ENCODE data around the gene LRRC42.
"Not testable (repeated sequence)": the region's sequence is repeated elsewhere in the genome, so short reads cannot be mapped to it uniquely, and the experiment has no call there.

Gene LRRC42

GRCh38 chr1:53968125-53968513 lies 22.0 kb downstream of the LRRC42 start:
- DNase-seq = no peak

GRCh38 chr1:53969323-53969722 lies 23.2 kb downstream of the LRRC42 start:
- DNase-seq = not testable (repeated sequence)

DNA sequence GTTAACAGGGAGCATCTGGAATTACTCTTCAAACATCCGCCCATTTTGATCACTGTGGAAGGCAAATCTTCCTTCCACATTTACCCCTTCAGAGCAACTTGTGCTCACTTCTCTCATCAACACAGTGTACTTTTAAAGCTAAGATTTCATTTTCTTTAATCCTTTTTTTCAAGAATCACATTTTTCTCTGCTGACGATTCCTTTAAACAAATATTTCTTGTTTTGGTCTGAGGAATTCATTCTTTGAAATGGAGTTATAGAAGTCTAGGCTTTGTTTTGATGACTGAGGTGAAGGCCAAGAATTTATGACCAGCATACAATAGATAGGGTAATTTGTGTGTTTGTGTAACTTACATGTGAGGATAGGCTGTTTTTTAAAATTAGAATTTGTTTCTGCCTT lies 25.6 kb downstream of the LRRC42 start:
- no peak for DNase-seq

GRCh38 chr1:53975861-53976260 lies 29.7 kb downstream of the LRRC42 start:
- DNase-seq = no peak

GRCh38 chr1:53979712-53980450 lies 33.7 kb downstream of the LRRC42 start:
- no peak for DNase-seq

DNA sequence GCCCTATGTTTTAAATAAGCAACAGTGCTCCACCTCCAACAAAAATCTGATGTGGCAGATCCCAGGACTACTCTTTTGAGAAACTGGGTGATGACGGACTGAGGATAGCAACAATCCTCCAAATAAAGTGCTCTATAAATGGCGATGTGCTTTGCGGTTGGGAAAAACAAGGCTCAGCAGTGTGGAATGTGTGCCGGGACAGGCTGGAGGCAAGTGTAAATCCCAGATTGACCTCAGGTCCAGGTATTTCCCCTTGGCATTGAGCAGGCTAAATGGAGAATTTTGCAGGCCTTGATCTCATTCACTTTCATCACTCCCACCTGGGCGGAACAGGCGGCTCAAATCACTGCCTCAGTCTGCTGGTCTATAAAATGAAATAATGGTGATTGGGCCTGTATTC lies 35.1 kb downstream of the LRRC42 start:
- no peak for DNase-seq

- no peak for DNase-seq
Measured at GRCh38 chr1:53982034-53982762, 36.0 kb downstream of the LRRC42 start.

DNA sequence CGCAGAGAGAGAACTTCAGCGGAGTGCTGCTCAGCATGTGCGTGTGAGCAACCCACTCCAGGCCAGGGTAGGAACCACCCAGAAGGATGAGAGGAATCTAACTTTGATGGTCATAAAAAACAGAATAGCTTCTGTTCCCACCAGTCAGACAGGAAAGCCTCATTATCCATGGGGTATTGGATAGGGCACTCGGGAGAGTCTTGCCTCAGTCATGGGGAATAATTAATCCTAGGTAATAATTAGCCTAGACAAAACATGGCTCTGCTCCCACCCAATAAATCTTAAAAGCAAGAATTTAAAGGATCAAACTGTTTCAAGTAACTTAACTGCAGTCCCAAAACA lies 36.6 kb downstream of the LRRC42 start:
- no peak for DNase-seq

GRCh38 chr1:53984726-53985125 lies 38.6 kb downstream of the LRRC42 start:
- DNase-seq = no peak

DNA sequence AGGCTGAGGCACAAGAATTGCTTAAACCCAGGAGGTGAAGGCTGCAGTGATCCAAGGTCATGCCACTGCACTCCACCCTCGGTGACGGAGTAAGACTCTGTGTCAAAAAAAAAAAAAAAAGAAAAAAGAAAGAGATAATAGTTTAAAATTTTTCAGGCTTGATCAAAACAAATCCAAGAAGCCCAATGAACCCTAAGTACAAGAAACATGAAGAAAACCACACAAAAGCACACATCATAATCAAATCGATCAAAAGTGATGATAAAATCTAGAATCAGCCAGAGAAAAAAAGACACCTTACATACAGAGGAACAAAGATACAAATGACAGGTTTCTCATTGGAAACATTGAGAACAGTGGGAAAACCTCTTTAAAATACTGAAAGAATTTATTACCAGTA lies 40.3 kb downstream of the LRRC42 start:
- no peak for DNase-seq

- DNase-seq = no peak
Measured at GRCh38 chr1:53987880-53988279, 41.7 kb downstream of the LRRC42 start.

DNA sequence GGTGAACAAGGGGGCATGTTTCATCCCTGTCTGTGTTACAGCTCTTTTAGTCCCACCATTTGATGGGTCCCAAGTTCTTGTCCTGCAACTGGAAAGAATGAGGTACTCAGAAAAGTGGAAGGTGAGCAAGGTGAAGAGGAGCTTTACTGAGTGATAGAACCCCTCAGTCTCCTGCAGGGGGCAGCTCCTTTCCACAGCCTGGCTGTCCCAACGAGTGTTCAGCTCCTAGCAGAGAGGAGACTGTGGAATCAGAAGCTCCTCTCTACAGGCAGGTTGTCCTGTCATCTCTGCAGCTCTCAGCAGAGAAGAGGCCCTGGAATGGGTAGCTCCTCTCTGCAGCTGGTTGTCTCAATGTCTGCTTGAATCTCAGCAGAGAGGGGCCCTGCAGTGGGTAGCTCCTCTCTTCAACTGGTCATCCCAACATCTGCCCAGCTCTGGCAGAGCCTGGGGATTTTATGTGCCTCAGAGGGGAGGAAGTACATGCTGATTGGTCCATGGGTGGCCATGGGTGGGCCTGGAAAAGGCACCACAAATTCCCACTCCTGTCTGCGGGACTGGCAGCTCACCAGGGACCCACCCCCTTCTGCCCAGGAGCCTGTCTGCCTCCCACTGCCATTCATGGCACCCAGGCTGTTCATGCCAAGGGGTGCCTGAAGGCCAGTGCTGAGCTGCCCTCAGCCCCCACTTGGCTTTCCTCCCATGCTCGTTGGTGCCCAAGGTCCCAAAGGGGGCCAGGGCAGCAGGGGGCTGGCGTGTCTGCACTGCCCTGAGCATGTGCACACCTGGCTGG lies 46.1 kb downstream of the LRRC42 start:
- DNase-seq = no peak

DNA sequence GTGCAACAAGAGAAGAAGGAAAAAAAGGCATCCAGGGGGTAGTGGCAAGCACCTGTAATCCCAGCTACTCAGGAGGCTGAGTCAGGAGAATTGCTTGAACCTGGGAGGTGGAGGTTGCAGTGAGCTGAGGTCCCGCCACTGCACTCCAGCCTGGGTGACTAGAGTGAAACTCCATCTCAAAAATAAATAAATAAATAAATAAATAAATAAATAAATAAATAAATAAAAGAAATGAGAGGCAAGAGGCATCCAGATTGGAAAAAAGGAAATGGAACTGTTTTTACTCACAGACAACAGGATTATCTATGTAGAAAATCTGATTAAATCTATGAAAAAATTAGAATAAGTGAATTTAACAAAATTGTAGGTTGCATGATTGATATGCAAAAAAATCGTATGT lies 48.4 kb downstream of the LRRC42 start:
- DNase-seq = not testable (repeated sequence)

GRCh38 chr1:53995683-53996082 lies 49.5 kb downstream of the LRRC42 start:
- DNase-seq = no peak

DNA sequence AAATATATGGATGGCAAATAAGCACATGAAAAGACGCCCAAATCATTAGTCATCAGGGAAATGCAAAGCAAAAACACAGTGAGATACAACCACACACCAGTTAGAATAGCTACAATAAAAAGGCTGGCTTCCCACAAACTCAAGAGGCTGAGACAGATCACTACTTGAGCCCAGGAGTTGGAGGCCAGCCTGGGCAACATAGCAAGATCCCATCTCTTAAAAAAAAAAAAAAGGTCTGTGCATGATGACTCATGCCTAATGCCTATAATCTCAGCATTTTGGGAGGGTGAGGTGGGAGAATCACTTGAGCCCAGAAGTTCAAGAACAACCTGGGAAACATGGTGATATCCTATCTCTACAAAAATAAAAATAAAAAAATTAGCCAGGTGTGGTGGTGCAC lies 52.1 kb downstream of the LRRC42 start:
- DNase-seq = no peak

- DNase-seq = no peak
Measured at GRCh38 chr1:53999920-54000319, 53.8 kb downstream of the LRRC42 start.

DNA sequence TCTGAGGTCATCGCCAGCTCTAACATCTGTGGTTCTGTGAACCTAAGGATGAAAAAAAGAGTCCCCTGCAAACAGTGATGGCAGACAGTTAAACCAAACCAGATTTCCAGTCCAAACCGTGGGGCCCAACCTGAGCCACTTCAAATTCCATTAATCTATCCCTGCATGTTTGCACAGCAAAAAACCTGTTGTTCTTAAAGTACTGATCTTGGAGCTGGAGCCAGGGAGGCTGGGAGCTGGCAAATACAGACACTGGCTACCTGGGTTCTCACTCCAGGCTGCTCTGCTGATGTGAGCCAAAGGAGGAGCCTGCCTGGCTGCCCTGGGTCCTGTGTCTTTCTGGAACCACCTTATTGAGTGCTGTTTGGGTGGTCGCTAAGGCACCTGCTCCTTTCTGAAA lies 55.4 kb downstream of the LRRC42 start:
- DNase-seq = no peak

GRCh38 chr1:54002544-54003248 lies 56.5 kb downstream of the LRRC42 start:
- DNase-seq = no peak

DNA sequence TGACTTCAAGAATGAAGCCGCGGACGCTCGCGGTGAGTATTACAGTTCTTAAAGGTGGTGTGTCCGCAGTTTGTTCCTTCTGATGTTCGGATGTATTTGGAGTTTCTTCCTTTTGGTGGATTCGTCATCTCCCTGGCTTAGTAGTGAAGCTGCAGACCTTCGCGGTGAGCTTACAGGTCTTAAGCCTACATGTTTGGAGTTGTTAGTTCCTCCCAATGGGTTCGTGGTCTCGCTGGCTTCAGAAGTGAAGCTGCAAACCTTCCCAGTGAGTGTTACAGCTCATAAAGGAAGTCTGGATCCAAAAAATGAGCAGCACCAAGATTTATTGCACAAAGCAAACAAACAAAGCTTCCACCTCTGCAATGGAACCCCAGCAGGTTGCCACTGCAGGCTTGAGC lies 57.1 kb downstream of the LRRC42 start:
- DNase-seq = no peak

DNA sequence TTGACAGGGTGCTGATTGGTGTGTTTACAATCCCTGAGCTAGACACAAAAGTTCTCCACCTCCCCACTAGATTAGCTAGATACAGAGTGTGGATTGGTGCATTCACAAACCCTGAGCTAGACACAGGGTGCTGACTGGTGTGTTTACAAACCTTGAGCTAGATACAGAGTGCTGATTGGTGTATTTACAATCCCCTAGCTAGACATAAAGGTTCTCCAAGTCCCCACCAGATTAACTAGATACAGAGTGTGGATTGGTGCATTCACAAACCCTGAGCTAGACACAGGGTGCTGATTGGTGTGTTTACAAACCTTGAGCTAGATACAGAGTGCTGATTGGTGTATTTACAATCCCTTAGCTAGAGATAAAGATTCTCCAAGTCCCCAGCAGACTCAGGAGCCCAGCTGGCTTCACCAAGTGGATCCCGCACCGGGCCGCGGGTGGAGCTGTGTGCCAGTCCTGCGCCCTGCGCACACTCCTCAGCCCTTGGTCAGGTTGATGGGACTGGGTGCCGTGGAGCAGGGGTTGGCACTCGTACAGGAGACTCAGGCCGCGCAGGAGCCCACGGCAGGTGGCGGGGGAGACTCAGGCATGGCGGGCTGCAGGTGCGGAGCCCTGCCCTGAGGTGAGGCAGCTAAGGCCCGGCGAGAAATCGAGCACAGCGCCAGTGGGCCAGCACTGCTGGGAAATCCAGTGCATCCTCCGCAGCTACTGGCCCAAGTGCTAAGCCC lies 57.8 kb downstream of the LRRC42 start:
- DNase-seq = not testable (repeated sequence)

- DNase-seq = no peak
Measured at GRCh38 chr1:54004481-54005049, 58.4 kb downstream of the LRRC42 start.

DNA sequence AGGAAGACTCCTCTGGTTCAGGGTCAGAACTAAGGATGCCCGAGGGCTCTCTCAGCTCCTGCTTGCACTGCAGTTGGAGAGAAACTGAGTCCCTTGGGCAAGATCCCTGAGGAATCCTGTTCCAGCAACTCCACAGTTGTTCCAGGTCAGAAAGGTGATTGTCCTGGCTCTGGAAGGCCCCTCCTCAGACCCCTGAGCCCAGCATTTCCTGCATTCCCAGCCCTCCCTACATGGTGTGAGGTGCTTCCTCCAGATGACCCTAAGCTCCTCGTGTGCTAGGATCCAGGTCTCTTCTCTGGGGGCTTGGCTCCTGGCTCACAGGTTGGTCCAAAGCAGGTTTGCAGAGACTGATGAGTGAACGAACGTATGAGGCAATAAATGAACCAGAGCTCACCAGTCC lies 60.4 kb downstream of the LRRC42 start:
- no peak for DNase-seq

Measured in activated T-cell treated with anti-CD3 and anti-CD28 coated beads for 4 hours (primary cell).